ENCODE data around the gene NECTIN2.
"Not testable (repeated sequence)": the region's sequence is repeated elsewhere in the genome, so short reads cannot be mapped to it uniquely, and the experiment has no call there.

Gene NECTIN2

DNA sequence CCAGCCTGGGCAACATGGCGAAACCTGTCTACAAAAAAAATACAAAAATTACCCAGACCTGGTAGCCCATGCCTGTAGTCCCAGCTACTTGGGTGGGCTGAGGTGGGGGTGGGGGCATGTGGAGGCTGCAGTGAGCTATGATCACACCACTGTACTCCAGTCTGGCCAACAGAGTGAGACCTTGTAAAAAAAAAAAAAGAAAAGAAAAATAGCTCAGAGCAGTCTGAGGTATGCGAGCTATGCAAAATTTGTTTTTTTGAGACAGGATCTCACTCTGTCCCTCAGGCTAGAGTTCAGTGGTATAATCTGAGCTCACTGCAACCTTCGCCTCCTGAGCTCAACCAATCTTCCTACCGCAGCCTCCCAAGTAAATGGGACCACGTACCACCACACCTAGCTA lies 37.8 kb downstream of the NECTIN2 start:
- no peak for DNase-seq (ENCODE audit: low spot score in 2 of 2)
- Mint-ChIP-seq H3K36me3 (no peaks in the 10 kb centered on the region), H3K4me3 (no peak overlapping the region), H3K4me1 (peaks cover 7% of the 10 kb centered on the region), H3K9me3 (no peaks in the 10 kb centered on the region), H3K27ac (no peak overlapping the region)
- ATAC-seq, result no peak

DNA sequence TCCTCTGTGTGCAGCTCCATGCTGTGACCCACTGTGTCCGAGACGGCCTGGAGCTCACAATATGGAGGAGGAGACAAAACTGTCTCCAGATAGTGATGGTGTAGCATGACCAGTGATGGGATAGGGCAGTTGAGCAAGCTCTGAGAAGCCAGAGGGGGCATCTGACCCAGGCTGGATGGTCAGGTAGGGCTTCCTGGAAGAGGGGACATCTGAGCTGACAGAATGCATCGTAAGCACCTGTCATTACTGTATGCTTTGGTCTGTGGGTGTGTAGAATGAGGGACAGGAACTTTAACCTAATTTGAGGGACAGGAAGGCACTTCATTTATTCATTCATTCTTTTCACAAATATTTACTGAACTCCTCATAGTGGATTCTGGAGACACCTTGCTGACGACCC lies 38.5 kb downstream of the NECTIN2 start:
- no peaks in the 10 kb centered on the region for H3K9me3 Mint-ChIP-seq
- DNase-seq (ENCODE audit: low spot score in 2 of 2) (no peak), ATAC-seq (no peak)
- no peak overlapping the region for H3K27ac Mint-ChIP-seq
- no peaks in the 10 kb centered on the region for H3K36me3 Mint-ChIP-seq
- H3K4me1 Mint-ChIP-seq, result peaks cover 12% of the 10 kb centered on the region
- H3K4me3 Mint-ChIP-seq, result no peak overlapping the region

DNA sequence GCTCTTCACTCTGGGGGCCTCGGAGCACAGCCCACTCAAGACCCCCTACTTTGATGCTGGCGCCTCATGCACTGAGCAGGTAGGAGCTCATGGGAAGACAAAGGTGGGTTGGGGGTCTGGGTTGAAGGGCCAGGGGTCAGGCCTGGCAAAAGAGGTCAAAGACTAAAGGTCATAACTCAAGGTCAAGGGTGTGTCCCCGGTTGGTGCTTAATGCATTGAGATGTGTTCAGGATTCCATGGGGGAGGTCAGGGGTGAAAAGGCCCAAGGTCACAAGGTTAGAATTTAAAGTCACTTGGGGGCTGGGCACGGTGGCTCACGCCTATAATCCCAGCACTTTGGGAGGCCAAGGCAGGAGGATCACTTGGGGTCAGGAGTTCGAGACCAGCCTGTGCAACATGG lies 40.0 kb downstream of the NECTIN2 start:
- no peak overlapping the region for H3K4me3 Mint-ChIP-seq
- H3K9me3 Mint-ChIP-seq, result no peaks in the 10 kb centered on the region
- no peak overlapping the region for H3K27ac Mint-ChIP-seq
- H3K36me3 Mint-ChIP-seq, result peaks cover 14% of the 10 kb centered on the region
- no peak for DNase-seq (ENCODE audit: low spot score in 2 of 2)
- peaks cover 12% of the 10 kb centered on the region for H3K4me1 Mint-ChIP-seq
- ATAC-seq, result no peak

DNA sequence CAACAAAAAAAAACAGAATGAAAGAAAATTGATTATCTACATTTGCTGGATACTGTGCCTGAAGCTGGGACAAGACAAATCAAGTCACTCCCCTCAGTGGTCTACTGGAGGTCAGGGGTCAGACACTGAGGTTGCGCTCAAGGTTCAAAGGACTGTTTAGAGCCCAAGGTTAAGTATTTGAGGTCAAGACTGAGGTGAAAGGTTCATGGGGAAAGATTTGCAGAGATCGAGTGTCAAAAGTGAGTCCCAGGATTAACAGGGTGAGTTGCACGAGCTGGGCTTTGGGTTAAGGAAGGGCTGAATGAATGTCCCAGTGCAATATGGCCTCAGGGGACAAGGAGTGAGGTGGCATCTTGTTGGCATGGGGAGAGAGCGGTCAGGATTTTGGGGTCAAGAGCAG lies 41.6 kb downstream of the NECTIN2 start:
- Mint-ChIP-seq H3K4me1 (peaks cover 24% of the 10 kb centered on the region), H3K27ac (no peak overlapping the region), H3K9me3 (no peaks in the 10 kb centered on the region), H3K4me3 (no peak overlapping the region), H3K36me3 (peaks cover 23% of the 10 kb centered on the region)
- ATAC-seq, result no peak
- no peak for DNase-seq (ENCODE audit: low spot score in 2 of 2)

DNA sequence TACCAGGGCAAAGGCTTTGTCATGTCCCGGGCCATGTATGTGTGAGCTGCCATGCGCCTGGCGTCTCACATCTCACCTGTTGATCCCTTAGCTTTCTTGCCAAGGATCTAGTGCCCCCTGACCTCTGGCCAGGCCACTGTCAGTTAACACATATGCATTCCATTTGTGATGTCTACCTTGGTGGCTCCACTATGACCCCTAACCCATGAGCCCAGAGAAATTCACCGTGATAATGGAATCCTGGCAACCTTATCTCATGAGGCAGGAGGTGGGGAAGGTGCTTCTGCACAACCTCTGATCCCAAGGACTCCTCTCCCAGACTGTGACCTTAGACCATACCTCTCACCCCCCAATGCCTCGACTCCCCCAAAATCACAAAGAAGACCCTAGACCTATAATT lies 42.2 kb downstream of the NECTIN2 start:
- not testable (repeated sequence) for H3K27ac Mint-ChIP-seq; H3K9me3 Mint-ChIP-seq; H3K4me3 Mint-ChIP-seq; DNase-seq (ENCODE audit: low spot score in 2 of 2); ATAC-seq
- Mint-ChIP-seq H3K4me1 (peaks cover 31% of the 10 kb centered on the region), H3K36me3 (peaks cover 30% of the 10 kb centered on the region)

DNA sequence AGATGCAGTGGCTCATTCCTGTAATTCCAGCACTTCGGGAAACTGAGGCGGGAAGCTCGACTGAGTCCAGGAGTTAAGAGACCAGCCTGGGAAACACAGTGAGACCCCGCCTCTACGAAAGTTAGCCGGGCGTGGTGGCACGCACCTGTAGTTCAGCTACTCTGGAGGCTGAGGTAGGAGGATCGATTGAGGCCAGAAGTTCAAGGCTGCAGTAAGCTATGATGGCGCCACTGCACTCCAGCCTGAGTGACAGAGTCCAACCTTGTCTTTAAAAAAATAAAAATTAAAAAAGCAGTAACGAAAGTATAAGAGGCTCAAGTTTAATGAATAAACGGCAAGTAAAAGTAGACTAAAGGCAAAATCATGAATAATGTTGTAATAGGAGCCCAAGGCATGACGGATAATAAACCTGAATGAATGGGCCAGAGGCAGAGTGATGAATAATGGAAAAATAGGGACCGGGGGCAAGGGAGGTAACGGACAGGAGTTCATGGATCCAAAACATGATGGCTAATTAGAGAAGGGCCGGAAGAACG lies 43.8 kb downstream of the NECTIN2 start:
- ATAC-seq, result no peak
- H3K27ac Mint-ChIP-seq, result peak overlapping the region; percentile 73
- DNase-seq (ENCODE audit: low spot score in 2 of 2), result no peak
- no peaks in the 10 kb centered on the region for H3K9me3 Mint-ChIP-seq
- peaks cover 30% of the 10 kb centered on the region for H3K4me1 Mint-ChIP-seq
- H3K36me3 Mint-ChIP-seq, result peaks cover 46% of the 10 kb centered on the region
- peak overlapping the region; percentile 66 for H3K4me3 Mint-ChIP-seq

DNA sequence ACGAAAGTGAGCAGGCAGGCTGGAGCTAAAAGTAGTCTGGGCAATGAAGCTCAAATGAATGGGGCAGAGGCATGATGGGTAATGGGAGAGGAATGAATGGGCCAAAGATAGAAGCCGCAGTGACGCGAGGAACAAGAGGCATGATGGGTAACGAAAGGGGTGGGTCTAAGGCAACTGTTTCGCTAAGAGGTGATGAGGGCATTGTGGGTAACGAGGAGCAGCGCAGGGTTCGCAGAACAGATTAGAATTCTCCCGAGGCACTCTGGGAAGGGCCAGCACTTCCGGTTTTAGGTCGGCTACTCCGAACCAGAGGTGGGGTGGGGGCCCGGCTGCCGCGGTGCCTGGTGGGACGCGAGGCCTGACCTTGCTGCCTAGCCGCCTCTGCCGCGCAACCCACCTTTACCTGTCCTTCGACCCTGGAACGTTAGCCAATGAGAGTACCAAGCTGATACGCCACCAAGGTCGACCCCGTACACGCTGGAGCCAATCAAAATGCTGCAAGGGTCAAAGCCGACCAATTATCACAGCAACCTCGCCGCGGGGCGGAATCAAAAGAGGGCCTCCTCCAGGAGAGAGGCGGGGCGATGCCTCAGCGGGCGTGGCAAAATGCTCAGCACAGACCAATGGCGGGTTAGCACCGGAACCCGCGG lies 44.4 kb downstream of the NECTIN2 start:
- DNase-seq (ENCODE audit: low spot score in 2 of 2) (peak; percentile 95 to 100), ATAC-seq (peak; percentile 89)
- Mint-ChIP-seq H3K9me3 (no peaks in the 10 kb centered on the region), H3K4me1 (peaks cover 33% of the 10 kb centered on the region), H3K4me3 (peak overlapping the region; percentile 66), H3K36me3 (peaks cover 52% of the 10 kb centered on the region), H3K27ac (peak overlapping the region; percentile 73)

DNA sequence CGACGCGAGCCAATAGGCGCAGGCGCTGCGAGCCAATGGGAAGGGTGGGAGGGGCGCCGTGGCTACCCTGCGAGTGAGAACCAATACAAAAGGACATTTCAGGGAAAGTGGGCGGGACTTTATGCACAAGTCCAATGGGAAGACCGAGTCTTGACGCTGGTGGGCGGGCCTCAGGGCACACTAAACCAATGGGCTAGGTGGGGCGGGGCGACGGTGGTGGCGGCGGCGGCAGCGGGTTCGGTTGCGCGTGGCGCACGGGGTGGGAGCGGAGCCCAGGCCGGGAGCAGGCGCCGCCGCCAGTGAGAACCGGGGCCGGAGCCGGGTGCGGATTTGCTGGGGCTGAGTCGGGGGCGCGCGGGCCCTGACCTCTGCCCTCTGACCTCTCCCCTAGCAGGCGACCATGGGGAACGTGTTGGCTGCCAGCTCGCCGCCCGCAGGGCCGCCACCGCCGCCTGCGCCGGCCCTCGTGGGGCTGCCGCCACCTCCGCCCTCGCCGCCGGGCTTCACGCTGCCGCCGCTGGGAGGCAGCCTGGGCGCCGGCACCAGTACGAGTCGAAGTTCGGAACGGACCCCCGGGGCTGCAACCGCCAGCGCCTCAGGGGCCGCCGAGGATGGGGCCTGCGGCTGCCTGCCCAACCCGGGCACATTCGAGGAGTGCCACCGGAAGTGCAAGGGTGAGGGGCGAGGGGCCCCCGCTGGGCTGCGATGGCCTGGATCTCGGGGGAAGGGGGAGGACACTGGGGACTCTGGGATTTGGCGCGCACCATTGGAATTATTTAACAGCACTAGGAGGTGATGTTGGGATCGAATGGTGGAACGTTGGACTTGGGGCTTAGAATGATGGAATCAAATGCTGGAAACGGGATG lies 45.2 kb downstream of the NECTIN2 start, which contains the start of gene TOMM40:
TOMM40 (plus strand) TSS at position 239 of the 867 bp plus-strand sequence; CDS start at position 401, 162 bp downstream.
- Mint-ChIP-seq H3K4me3 (peak within 1 kb of the TSS; percentile 66), H3K9me3 (no peaks in the 10 kb centered on the region), H3K4me1 (peaks cover 38% of the 10 kb centered on the region), H3K36me3 (peaks cover 59% of the 10 kb centered on the region), H3K27ac (peak within 1 kb of the TSS; percentile 73)
- DNase-seq (ENCODE audit: low spot score in 2 of 2) (peak in 1 of 2 donors; percentile 92), ATAC-seq (no peak)

DNA sequence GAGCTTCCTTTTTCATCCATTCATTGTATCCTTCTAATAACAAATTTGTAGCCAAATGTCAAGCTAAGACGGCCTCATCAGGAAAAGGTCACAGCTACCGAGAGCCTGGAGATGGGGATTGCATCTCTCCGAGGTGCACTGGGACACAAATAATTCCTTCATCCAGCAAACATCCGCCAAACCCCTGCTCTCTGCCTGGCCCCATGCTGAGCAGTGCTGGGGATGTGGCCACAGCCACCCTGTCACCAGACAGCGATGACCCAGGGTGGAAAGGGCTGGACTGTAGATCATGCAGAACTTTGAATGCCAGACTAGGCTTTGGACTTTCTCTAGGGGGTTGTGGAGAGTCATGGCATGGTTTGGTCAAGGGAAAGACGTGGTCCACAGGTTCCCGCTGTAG lies 46.8 kb downstream of the NECTIN2 start:
- H3K9me3 Mint-ChIP-seq, result no peaks in the 10 kb centered on the region
- H3K27ac Mint-ChIP-seq, result peak overlapping the region; percentile 73
- peaks cover 39% of the 10 kb centered on the region for H3K4me1 Mint-ChIP-seq
- ATAC-seq, result no peak
- H3K36me3 Mint-ChIP-seq, result peaks cover 76% of the 10 kb centered on the region
- H3K4me3 Mint-ChIP-seq, result peak overlapping the region; percentile 66
- DNase-seq (ENCODE audit: low spot score in 2 of 2), result no peak

DNA sequence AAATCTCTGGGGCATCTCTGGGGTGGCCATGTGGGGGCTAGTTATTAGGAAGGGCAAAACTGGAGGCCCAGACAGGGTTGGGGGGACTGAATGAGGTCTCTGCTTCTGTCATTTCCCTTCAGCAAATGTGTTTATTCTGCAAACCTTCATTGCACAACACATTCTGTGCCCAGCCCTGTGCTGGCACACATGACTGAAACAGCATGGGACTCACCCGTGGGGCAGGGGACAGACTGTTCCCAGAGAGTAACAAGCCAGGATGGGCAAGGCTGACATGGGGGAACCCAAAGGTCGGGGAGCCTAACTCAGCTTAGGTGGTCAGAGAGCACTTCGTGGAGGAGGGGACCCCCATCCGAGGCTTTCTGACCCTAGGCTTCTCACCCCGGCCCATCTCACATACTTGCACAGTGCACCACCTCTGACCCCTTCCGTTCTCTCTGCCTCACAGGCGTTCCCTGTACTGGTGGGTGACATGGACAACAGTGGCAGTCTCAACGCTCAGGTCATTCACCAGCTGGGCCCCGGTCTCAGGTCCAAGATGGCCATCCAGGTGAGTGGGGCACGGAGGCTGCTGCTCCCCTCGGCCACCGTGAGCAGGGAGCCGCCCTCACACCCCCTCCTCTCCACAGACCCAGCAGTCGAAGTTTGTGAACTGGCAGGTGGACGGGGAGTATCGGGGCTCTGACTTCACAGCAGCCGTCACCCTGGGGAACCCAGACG lies 47.4 kb downstream of the NECTIN2 start:
- Mint-ChIP-seq H3K36me3 (peaks cover 82% of the 10 kb centered on the region), H3K4me3 (peak overlapping the region; percentile 66), H3K9me3 (no peaks in the 10 kb centered on the region), H3K4me1 (peaks cover 39% of the 10 kb centered on the region), H3K27ac (no peak overlapping the region)
- no peak for ATAC-seq
- no peak for DNase-seq (ENCODE audit: low spot score in 2 of 2)

DNA sequence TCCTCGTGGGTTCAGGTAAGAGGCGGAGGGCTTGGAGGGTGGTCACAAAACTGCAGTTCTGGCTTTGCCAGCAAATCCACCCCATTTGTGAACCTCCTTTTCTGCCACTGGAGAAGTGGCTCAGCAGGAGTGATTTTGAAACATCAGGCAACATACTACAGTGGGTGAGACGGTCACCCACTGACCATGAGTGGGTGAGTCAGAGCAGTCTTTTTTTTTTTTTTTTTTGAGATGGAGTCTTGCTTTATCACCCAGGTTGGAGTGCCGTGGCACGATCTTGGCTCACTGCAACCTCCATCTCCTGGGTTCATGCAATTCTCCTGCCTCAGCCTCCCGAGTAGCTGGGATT lies 47.9 kb downstream of the NECTIN2 start:
- Mint-ChIP-seq H3K4me1 (peaks cover 37% of the 10 kb centered on the region), H3K9me3 (no peaks in the 10 kb centered on the region), H3K4me3 (no peak overlapping the region), H3K27ac (no peak overlapping the region), H3K36me3 (peaks cover 84% of the 10 kb centered on the region)
- DNase-seq (ENCODE audit: low spot score in 2 of 2), result no peak
- no peak for ATAC-seq

DNA sequence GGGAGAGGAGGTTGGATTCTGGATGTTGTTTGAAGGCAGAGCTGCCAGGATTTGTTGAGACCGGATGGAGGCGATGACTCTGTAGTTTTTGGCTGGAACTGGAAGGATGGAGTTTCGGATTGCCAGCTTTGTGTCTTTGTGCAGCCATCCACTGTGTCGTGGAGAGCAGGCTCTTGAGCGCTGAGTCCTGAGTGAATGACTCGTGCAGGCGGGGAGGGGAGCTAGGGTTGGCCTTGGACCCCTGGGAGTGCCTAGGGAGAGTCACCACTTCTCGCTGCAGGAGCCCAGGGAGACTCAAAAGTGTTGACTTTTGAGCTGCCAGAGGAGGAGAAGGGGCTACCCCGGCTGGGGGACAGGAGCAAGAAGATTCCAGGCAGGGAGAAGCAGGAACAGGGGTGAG lies 48.8 kb downstream of the NECTIN2 start:
- no peak for ATAC-seq
- H3K4me3 Mint-ChIP-seq, result no peak overlapping the region
- peaks cover 91% of the 10 kb centered on the region for H3K36me3 Mint-ChIP-seq
- no peak for DNase-seq (ENCODE audit: low spot score in 2 of 2)
- no peaks in the 10 kb centered on the region for H3K9me3 Mint-ChIP-seq
- H3K27ac Mint-ChIP-seq, result peak overlapping the region; percentile 48
- H3K4me1 Mint-ChIP-seq, result peaks cover 33% of the 10 kb centered on the region

DNA sequence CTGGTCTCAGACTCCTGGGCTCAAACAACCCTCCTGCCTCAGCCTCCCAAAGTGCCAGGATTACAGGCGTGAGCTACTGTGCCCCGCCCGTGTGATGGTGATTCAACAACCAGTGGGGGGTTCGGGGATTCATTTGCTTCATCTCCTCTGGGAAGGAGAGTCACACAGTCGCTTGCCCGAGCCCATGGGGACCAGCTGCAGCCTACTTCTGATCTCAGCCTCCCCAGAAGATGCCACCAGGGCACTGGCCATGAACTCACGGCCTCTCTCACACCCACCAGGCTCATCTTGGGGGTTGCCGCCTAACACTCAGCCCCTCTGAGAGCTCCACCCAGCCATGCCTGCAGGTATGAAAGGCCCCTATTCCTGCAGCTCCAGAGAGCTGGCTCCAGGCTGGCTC lies 51.7 kb downstream of the NECTIN2 start:
- Mint-ChIP-seq H3K4me1 (peaks cover 24% of the 10 kb centered on the region), H3K27ac (no peak overlapping the region), H3K36me3 (peaks cover 97% of the 10 kb centered on the region), H3K4me3 (no peak overlapping the region), H3K9me3 (no peaks in the 10 kb centered on the region)
- no peak for ATAC-seq
- no peak for DNase-seq (ENCODE audit: low spot score in 2 of 2)

DNA sequence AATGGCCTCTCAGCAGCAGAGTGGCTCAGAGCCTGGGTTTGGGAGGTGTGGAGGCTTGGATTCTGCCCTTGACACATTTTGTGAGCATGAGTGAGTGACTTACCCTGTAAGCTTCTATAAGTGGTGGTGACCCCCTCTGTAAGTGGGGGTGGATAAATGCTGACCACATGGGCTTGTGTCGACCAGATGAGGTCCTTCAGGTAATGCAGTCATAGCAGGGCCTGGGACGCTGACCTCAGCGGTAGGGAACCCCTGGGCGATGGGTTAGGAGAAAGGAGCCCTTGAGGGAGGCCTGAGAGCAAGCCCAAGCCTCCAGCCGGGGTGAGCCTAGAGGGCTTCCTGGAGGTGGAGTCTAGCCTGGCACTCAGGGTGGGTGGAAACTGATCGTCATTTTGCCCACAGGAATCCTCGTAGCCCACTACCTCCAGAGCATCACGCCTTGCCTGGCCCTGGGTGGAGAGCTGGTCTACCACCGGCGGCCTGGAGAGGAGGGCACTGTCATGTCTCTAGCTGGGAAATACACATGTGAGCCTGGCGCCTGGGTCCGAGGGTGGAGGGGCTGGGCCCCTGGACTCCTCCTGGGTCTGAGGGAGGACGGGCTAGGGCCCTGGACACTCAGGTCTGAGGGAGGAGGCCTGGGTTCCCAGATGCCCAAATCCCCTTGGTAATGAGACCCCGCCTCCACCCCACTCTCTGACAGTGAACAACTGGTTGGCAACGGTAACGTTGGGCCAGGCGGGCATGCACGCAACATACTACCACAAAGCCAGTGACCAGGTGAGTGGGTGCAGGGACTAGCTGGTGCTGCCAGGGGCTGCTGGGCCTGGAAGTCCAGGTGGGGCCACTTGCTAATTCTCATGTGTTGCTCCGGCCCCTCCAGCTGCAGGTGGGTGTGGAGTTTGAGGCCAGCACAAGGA lies 54.5 kb downstream of the NECTIN2 start:
- Mint-ChIP-seq H3K36me3 (peaks cover 86% of the 10 kb centered on the region), H3K27ac (peak overlapping the region; percentile 17), H3K4me3 (no peak overlapping the region), H3K4me1 (peaks cover 11% of the 10 kb centered on the region), H3K9me3 (no peaks in the 10 kb centered on the region)
- DNase-seq (ENCODE audit: low spot score in 2 of 2) (no peak), ATAC-seq (no peak)

All from stimulated activated effector memory CD8-positive, alpha-beta T cell treated with anti-CD3 and anti-CD28 coated beads, Interleukin-12 subunit alpha, Interleukin-12 subunit beta, amount 100 ng/mL, for 72 hours (primary cell).